HEK293 (cell line): ENCODE data around the gene PHACTR1.

Experiments
- CTCF ChIA-PET: fragments of 350-600 bp; formaldehyde crosslinking; extraction: SDS; loops from one replicate; lab custom pipeline; 2021; ENCODE audit warnings: antibody characterized with exemption; lab: Yijun Ruan, JAX
- POLR2A ChIA-PET: fragments of 300-600 bp; formaldehyde crosslinking; extraction: SDS; loops from one replicate; lab custom pipeline; 2020; ENCODE audit warnings: antibody characterized with exemption, inconsistent platforms; lab: Yijun Ruan, JAX
- H3K27ac ChIP-seq: fragments of 200-500 bp; sonication (Bioruptor generic); 2 replicates; pipeline ENCODE4 v1.5.1; 2014; ENCODE audit warnings: low read depth, low read length, control low read depth, inconsistent platforms; ENCODE audit errors: extremely low read depth
- H3K36me3 ChIP-seq, 2 experiments: fragments of 200-500 bp in 1 of 2; sonication (Bioruptor generic) in 1 of 2; 1 replicate in 1 of 2; 2 replicates in 1 of 2; pipeline ENCODE4 v1.5.1; 2014 to 2017; ENCODE audit warnings: inconsistent platforms in 2 of 2, low read length in 2 of 2; ENCODE audit not compliant: control insufficient read depth in 2 of 2, insufficient read depth in 1 of 2
- H3K4me1 ChIP-seq: fragments of 200-500 bp; sonication (Bioruptor generic); 2 replicates; pipeline ENCODE4 v1.5.1; 2014; ENCODE audit warnings: mild to moderate bottlenecking, low read length, inconsistent platforms; ENCODE audit not compliant: control insufficient read depth, insufficient read depth
- H3K4me3 ChIP-seq: 2 replicates; pipeline ENCODE4 v1.5.1; 2011; ENCODE audit warnings: low read depth, mild to moderate bottlenecking, control low read depth, low read length, moderate library complexity
- H3K9me3 ChIP-seq: fragments of 200-500 bp; sonication (Bioruptor generic); 2 replicates; pipeline ENCODE4 v1.5.1; 2014; ENCODE audit warnings: low read depth, low read length, inconsistent platforms; ENCODE audit not compliant: control insufficient read depth, insufficient read depth
- ELK4 ChIP-seq: IDR thresholded peaks from 2 replicates; pipeline ENCODE4 v1.6.1; 2011; ENCODE audit warnings: mild to moderate bottlenecking, low read depth, low read length, borderline replicate concordance
- KLF17 ChIP-seq: fragments of 450-650 bp; formaldehyde crosslinking; IDR thresholded peaks from 2 replicates; pipeline ENCODE4 v1.5.1; 2016; ENCODE audit warnings: missing biosample characterization, missing genetic modification characterization
- KLF9 ChIP-seq: fragments of 450-650 bp; formaldehyde crosslinking; IDR thresholded peaks from 2 replicates; pipeline ENCODE4 v1.5.1; 2016; ENCODE audit warnings: missing biosample characterization, missing genetic modification characterization, low read depth
- MYNN ChIP-seq: fragments of 450-650 bp; formaldehyde crosslinking; IDR thresholded peaks from 2 replicates; pipeline ENCODE4 v1.5.1; 2016; ENCODE audit warnings: missing biosample characterization, missing genetic modification characterization, borderline replicate concordance
- OVOL3 ChIP-seq: fragments of 450-650 bp; formaldehyde crosslinking; IDR thresholded peaks from 2 replicates; pipeline ENCODE4 v1.5.1; 2016; ENCODE audit warnings: missing biosample characterization, missing genetic modification characterization
- ZBTB26 ChIP-seq: fragments of 450-650 bp; formaldehyde crosslinking; optimal IDR thresholded peaks from 2 replicates; pipeline ENCODE3; 2016; ENCODE audit warnings: missing biosample characterization, mild to moderate bottlenecking, missing genetic modification characterization
- ZBTB48 ChIP-seq: fragments of 450-650 bp; formaldehyde crosslinking; IDR thresholded peaks from 2 replicates; pipeline ENCODE4 v1.5.1; 2016; ENCODE audit warnings: missing biosample characterization, missing genetic modification characterization
- ZNF10 ChIP-seq: fragments of 450-650 bp; formaldehyde crosslinking; IDR thresholded peaks from 2 replicates; pipeline ENCODE4 v1.5.1; 2017; ENCODE audit warnings: missing biosample characterization, missing genetic modification characterization
- ZNF148 ChIP-seq: fragments of 450-650 bp; formaldehyde crosslinking; IDR thresholded peaks from 2 replicates; pipeline ENCODE4 v1.5.0; 2017; ENCODE audit warnings: missing biosample characterization, missing genetic modification characterization, borderline replicate concordance
- ZNF175 ChIP-seq: fragments of 450-650 bp; formaldehyde crosslinking; IDR thresholded peaks from 2 replicates; pipeline ENCODE4 v1.5.1; 2016; ENCODE audit warnings: missing biosample characterization, missing genetic modification characterization
- ZNF184 ChIP-seq: fragments of 450-650 bp; IDR thresholded peaks from 2 replicates; pipeline ENCODE4 v1.5.1; 2018; ENCODE audit warnings: missing biosample characterization, mild to moderate bottlenecking, missing genetic modification characterization
- ZNF24 ChIP-seq: fragments of 450-650 bp; formaldehyde crosslinking; IDR thresholded peaks from 2 replicates; pipeline ENCODE4 v1.5.1; 2016; ENCODE audit warnings: missing biosample characterization, missing genetic modification characterization
- ZNF362 ChIP-seq: fragments of 450-650 bp; formaldehyde crosslinking; IDR thresholded peaks from 2 replicates; pipeline ENCODE4 v1.5.1; 2016; ENCODE audit warnings: missing biosample characterization, missing genetic modification characterization
- ZNF391 ChIP-seq: fragments of 450-650 bp; formaldehyde crosslinking; IDR thresholded peaks from 2 replicates; pipeline ENCODE4 v1.5.1; 2016; ENCODE audit warnings: low read depth, missing biosample characterization, missing genetic modification characterization, borderline replicate concordance
- ZNF473 ChIP-seq: fragments of 450-650 bp; formaldehyde crosslinking; IDR thresholded peaks from 2 replicates; pipeline ENCODE4 v1.5.1; 2017; ENCODE audit warnings: missing biosample characterization, missing genetic modification characterization
- ZNF544 ChIP-seq: fragments of 450-650 bp; formaldehyde crosslinking; IDR thresholded peaks from 2 replicates; pipeline ENCODE4 v1.5.0; 2017; ENCODE audit warnings: missing biosample characterization, missing genetic modification characterization

The PHACTR1 gene

GRCh38 chr6:12893036-12893435 is 176.5 kb downstream of the PHACTR1 start:
- no peaks in the 10 kb centered on the region for H3K9me3 ChIP-seq
- TF ChIP-seq OVOL3 = no peak
- TF ChIP-seq ZNF184 (tag by site-specific recombination) = no peak
- TF ChIP-seq ZNF24 (tag by site-specific recombination) = no peak
- TF ChIP-seq, all 188 proteins: peak for 0
- Histone ChIP-seq H3K4me3 (no peak overlapping the region), H3K36me3 (no peaks in the 10 kb centered on the region), H3K4me1 (no peaks in the 10 kb centered on the region), H3K27ac (no peak overlapping the region)
- CTCF ChIA-PET = interaction anchor here (0.6 to 6.3 kb wide), 25 partner anchors 10 to 604 kb away, joined by 3 to 78 read pairs (median 4); no protein-coding TSS in a partner anchor
- POLR2A ChIA-PET = no interaction called here

GRCh38 chr6:12895721-12896120 is 179.2 kb downstream of the PHACTR1 start:
- Histone ChIP-seq H3K4me3 (no peak overlapping the region), H3K36me3 (no peaks in the 10 kb centered on the region), H3K4me1 (no peaks in the 10 kb centered on the region), H3K27ac (no peak overlapping the region), H3K9me3 (no peaks in the 10 kb centered on the region)
- POLR2A ChIA-PET = no interaction called here
- TF ChIP-seq ZNF175 (tag by site-specific recombination) = no peak
- TF ChIP-seq ELK4 = no peak
- TF ChIP-seq ZBTB26 (tag by site-specific recombination) = no peak
- no peak for TF ChIP-seq MYNN (tag by site-specific recombination)
- no peak for TF ChIP-seq ZNF473 (tag by site-specific recombination)
- TF ChIP-seq ZNF362 = no peak
- TF ChIP-seq ZNF391 = no peak
- no peak for TF ChIP-seq ZNF148 (tag by site-specific recombination)
- no peak for TF ChIP-seq KLF9
- no peak for TF ChIP-seq ZNF544 (tag by site-specific recombination)
- no peak for TF ChIP-seq KLF17 (tag by site-specific recombination)
- CTCF ChIA-PET = interaction anchor here (1.2 to 6.3 kb wide), 3 partner anchors 259 to 437 kb away, joined by 3 to 78 read pairs (median 4); no protein-coding TSS in a partner anchor

GRCh38 chr6:12896208-12896733 is 179.7 kb downstream of the PHACTR1 start:
- POLR2A ChIA-PET = no interaction called here
- no peaks in the 10 kb centered on the region for H3K36me3 ChIP-seq
- TF ChIP-seq ZBTB48 (tag by site-specific recombination) (no peak), ZNF10 (tag by site-specific recombination) (peak; percentile 95)
- no peak overlapping the region for H3K4me3 ChIP-seq
- no peaks in the 10 kb centered on the region for H3K9me3 ChIP-seq
- H3K27ac ChIP-seq = no peak overlapping the region
- H3K4me1 ChIP-seq = no peaks in the 10 kb centered on the region
- CTCF ChIA-PET = interaction anchor here (0.6 to 6.3 kb wide), 3 partner anchors 259 to 473 kb away, joined by 3 to 78 read pairs (median 3); no protein-coding TSS in a partner anchor
